BLaER1 treated with 17β-estradiol and CSF1 and Interleukin-3, amounts not matched to agents 10 nM and 100 nM (cell line): ENCODE measurements around the gene HTT-AS.

Experiments
- H3K27ac ChIP-seq, 11 experiments: shearing (Covaris generic); formaldehyde crosslinking; 2 replicates each; pipeline ENCODE4 v1.8.1; 2022
- H3K27me3 ChIP-seq, 11 experiments: shearing (Covaris generic); formaldehyde crosslinking; 2 replicates each; pipeline ENCODE4 v1.8.1; 2022
- H3K36me3 ChIP-seq, 11 experiments: shearing (Covaris generic); formaldehyde crosslinking; 2 replicates each; pipeline ENCODE4 v1.8.1; 2022
- H3K4me1 ChIP-seq, 10 experiments: shearing (Covaris generic); formaldehyde crosslinking; 2 replicates each; pipeline ENCODE4 v1.8.1; 2022
- H3K4me2 ChIP-seq, 11 experiments: shearing (Covaris generic); formaldehyde crosslinking; 2 replicates each; pipeline ENCODE4 v1.8.1; 2022
- H3K4me3 ChIP-seq, 10 experiments: shearing (Covaris generic); formaldehyde crosslinking; 2 replicates each; pipeline ENCODE4 v1.8.1; 2022
- H3K9ac ChIP-seq, 11 experiments: shearing (Covaris generic); formaldehyde crosslinking; 2 replicates each; pipeline ENCODE4 v1.8.1; 2022
- H3K9me3 ChIP-seq, 11 experiments: shearing (Covaris generic); formaldehyde crosslinking; replicated peaks in 1 of 11; 2 replicates each; pipeline ENCODE4 v1.8.1; 2022
- H4K20me1 ChIP-seq, 11 experiments: shearing (Covaris generic); formaldehyde crosslinking; 2 replicates each; pipeline ENCODE4 v1.8.1; 2022
- Cebpa-rat ChIP-seq, 11 experiments: shearing (Covaris generic); IDR thresholded peaks; 2 replicates each; pipeline ENCODE4 v1.8.1; 2022

Gene HTT-AS

GRCh38 chr4:3021627-3022026 lies 52.7 kb downstream of the HTT-AS start:
- H3K27me3 ChIP-seq = no peaks in the 10 kb centered on the region
- H3K4me3 ChIP-seq = no peak overlapping the region
- no peak overlapping the region for H3K4me2 ChIP-seq
- H3K36me3 ChIP-seq = no peaks in the 10 kb centered on the region
- no peak overlapping the region for H3K27ac ChIP-seq
- no peak for TF ChIP-seq Cebpa-rat (IDR thresholded peaks at IDR 0.05)
- H4K20me1 ChIP-seq = no peaks in the 10 kb centered on the region
- no peak overlapping the region for H3K9ac ChIP-seq
- peaks cover 0 to 12% (median 8%) of the 10 kb centered on the region in 11 experiments; a peak in 14 of 22 replicates for H3K9me3 ChIP-seq
- peaks cover 0 to 7% (median 0%) of the 10 kb centered on the region in 10 experiments; a peak in 1 of 20 replicates for H3K4me1 ChIP-seq

- Histone ChIP-seq H3K4me1 (peaks cover 0 to 7% (median 0%) of the 10 kb centered on the region in 10 experiments; a peak in 1 of 20 replicates), H3K4me2 (no peak overlapping the region), H3K27me3 (no peaks in the 10 kb centered on the region), H3K9me3 (peaks cover 0 to 12% (median 8%) of the 10 kb centered on the region in 11 experiments; a peak in 14 of 22 replicates), H3K36me3 (no peaks in the 10 kb centered on the region), H3K27ac (no peak overlapping the region), H3K9ac (no peak overlapping the region), H4K20me1 (no peaks in the 10 kb centered on the region), H3K4me3 (no peak overlapping the region)
- no peak for TF ChIP-seq Cebpa-rat (IDR thresholded peaks at IDR 0.05)
These were observed 53.2 kb downstream of the HTT-AS start for GRCh38 chr4:3021127-3021526.

DNA sequence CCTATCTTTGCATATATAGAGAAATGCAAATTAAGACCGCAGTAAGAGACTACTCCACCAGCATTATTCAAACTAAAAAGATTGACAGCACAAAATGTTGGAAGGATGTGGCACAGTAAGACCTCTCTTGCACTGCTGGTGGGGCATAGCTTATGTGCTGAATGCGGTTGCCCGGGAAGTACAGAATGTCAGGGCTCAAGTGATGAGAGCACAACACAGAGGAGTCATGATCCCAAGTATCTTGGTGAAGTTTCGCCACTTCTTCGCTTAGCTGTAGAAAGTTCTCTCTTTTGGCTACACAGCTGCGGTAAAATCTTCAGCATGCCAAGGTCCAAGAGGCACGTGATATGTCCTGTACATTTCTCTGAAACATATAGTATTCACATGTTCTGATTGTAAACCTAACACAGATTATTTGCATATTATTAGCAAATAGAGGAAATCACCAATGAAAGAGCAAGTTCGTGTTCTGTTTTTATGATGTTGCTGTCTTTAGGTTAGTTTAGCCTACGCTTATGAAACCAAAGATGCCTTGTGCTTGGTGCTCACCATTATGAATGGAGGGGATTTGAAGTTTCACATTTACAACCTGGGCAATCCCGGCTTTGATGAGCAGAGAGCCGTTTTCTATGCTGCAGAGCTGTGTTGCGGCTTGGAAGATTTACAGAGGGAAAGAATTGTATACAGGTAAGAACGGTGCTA lies 55.0 kb downstream of the HTT-AS start:
- Histone ChIP-seq H3K4me3 (no peak overlapping the region), H4K20me1 (no peaks in the 10 kb centered on the region), H3K4me1 (peaks cover 0 to 7% (median 0%) of the 10 kb centered on the region in 10 experiments; a peak in 1 of 20 replicates), H3K9ac (no peak overlapping the region), H3K9me3 (peaks cover 0 to 12% (median 8%) of the 10 kb centered on the region in 11 experiments; a peak in 14 of 22 replicates), H3K4me2 (no peak overlapping the region), H3K27ac (no peak overlapping the region), H3K27me3 (no peaks in the 10 kb centered on the region), H3K36me3 (no peaks in the 10 kb centered on the region)
- no peak for TF ChIP-seq Cebpa-rat (IDR thresholded peaks at IDR 0.05)

- no peak overlapping the region for H3K4me3 ChIP-seq
- H3K9me3 ChIP-seq = no peaks in the 10 kb centered on the region
- no peak overlapping the region for H3K9ac ChIP-seq
- H4K20me1 ChIP-seq = no peaks in the 10 kb centered on the region; a peak in 1 of 22 replicates
- TF ChIP-seq Cebpa-rat (IDR thresholded peaks at IDR 0.05) = no peak
- peaks cover 0 to 7% (median 0%) of the 10 kb centered on the region in 10 experiments; a peak in 1 of 20 replicates for H3K4me1 ChIP-seq
- no peaks in the 10 kb centered on the region for H3K27me3 ChIP-seq
- no peak overlapping the region for H3K27ac ChIP-seq
- H3K36me3 ChIP-seq = no peaks in the 10 kb centered on the region
- no peak overlapping the region for H3K4me2 ChIP-seq
These were observed 56.8 kb downstream of the HTT-AS start for GRCh38 chr4:3017504-3017903.

- H3K27me3 ChIP-seq = no peaks in the 10 kb centered on the region
- no peaks in the 10 kb centered on the region; a peak in 1 of 22 replicates for H4K20me1 ChIP-seq
- H3K9me3 ChIP-seq = no peaks in the 10 kb centered on the region
- H3K9ac ChIP-seq = no peak overlapping the region
- no peak overlapping the region for H3K4me3 ChIP-seq
- no peak overlapping the region for H3K4me2 ChIP-seq
- H3K27ac ChIP-seq = no peak overlapping the region
- no peak for TF ChIP-seq Cebpa-rat (IDR thresholded peaks at IDR 0.05)
- no peaks in the 10 kb centered on the region for H3K36me3 ChIP-seq
- H3K4me1 ChIP-seq = peaks cover 0 to 7% (median 0%) of the 10 kb centered on the region in 10 experiments; a peak in 1 of 20 replicates
These were observed 57.4 kb downstream of the HTT-AS start for GRCh38 chr4:3016961-3017360.

GRCh38 chr4:3013839-3014350 lies 60.4 kb downstream of the HTT-AS start:
- Histone ChIP-seq H3K27me3 (no peaks in the 10 kb centered on the region), H3K4me1 (peaks cover 0 to 7% (median 0%) of the 10 kb centered on the region in 10 experiments; a peak in 1 of 20 replicates), H3K9ac (no peak overlapping the region)

More at GRCh38 chr4:3013839-3014350, 60.4 kb downstream of the HTT-AS start:
- Histone ChIP-seq H3K4me2 (no peak overlapping the region), H4K20me1 (no peaks in the 10 kb centered on the region; a peak in 1 of 22 replicates), H3K27ac (no peak overlapping the region), H3K9me3 (no peaks in the 10 kb centered on the region), H3K36me3 (no peaks in the 10 kb centered on the region), H3K4me3 (no peak overlapping the region)
- TF ChIP-seq Cebpa-rat (IDR thresholded peaks at IDR 0.05) = no peak
